Measurements from ENCODE around the gene NTRK1. TPM values are rescaled to one million over a fixed set of nuclear protein-coding genes. Genes with fewer than 3 reads are reported as not detected.

NTRK1 gene
- total RNA-seq, 4 donors from 2014 or later: 0.57 TPM; not detected in 3

GRCh38 chr1:156885880-156886355 lies 25.3 kb downstream of the NTRK1 start:
- no peaks in the 10 kb centered on the region for H3K27me3 ChIP-seq
- no peak for TF ChIP-seq CTCF (IDR thresholded peaks at IDR 0.05)
- TF ChIP-seq POLR2A (IDR thresholded peaks at IDR 0.05): no peak
- DNase-seq: no peak

GRCh38 chr1:156886583-156887281 lies 26.1 kb downstream of the NTRK1 start:
- Histone ChIP-seq H3K4me1 (no peaks in the 10 kb centered on the region), H3K36me3 (no peaks in the 10 kb centered on the region), H3K9me3 (no peaks in the 10 kb centered on the region), H3K27ac (no peak overlapping the region), H3K27me3 (no peaks in the 10 kb centered on the region), H3K4me3 (no peak overlapping the region)
- no peak for TF ChIP-seq CTCF (IDR thresholded peaks at IDR 0.05)
- TF ChIP-seq POLR2A (IDR thresholded peaks at IDR 0.05): no peak
- DNase-seq: no peak

More at GRCh38 chr1:156885880-156886355, 25.3 kb downstream of the NTRK1 start:
- no peak overlapping the region for H3K4me3 ChIP-seq
- H3K36me3 ChIP-seq: no peaks in the 10 kb centered on the region
- H3K4me1 ChIP-seq: no peaks in the 10 kb centered on the region
- no peak overlapping the region for H3K27ac ChIP-seq
- H3K9me3 ChIP-seq: no peaks in the 10 kb centered on the region

- Histone ChIP-seq H3K9me3 (no peaks in the 10 kb centered on the region), H3K4me1 (no peaks in the 10 kb centered on the region), H3K27ac (no peak overlapping the region), H3K27me3 (no peaks in the 10 kb centered on the region), H3K4me3 (no peak overlapping the region), H3K36me3 (no peaks in the 10 kb centered on the region)
- no peak for DNase-seq
- TF ChIP-seq POLR2A (IDR thresholded peaks at IDR 0.05): no peak
- TF ChIP-seq CTCF (IDR thresholded peaks at IDR 0.05): no peak
These were observed 26.7 kb downstream of the NTRK1 start for GRCh38 chr1:156887317-156887716.

GRCh38 chr1:156887734-156888133 lies 27.1 kb downstream of the NTRK1 start:
- DNase-seq: no peak
- TF ChIP-seq CTCF (IDR thresholded peaks at IDR 0.05) (no peak), POLR2A (IDR thresholded peaks at IDR 0.05) (no peak)
- Histone ChIP-seq H3K27me3 (no peaks in the 10 kb centered on the region), H3K4me3 (no peak overlapping the region), H3K36me3 (no peaks in the 10 kb centered on the region), H3K4me1 (peaks cover 0 to 3% (median 0%) of the 10 kb centered on the region in 4 donors), H3K9me3 (no peaks in the 10 kb centered on the region), H3K27ac (no peak overlapping the region)

- DNase-seq: peak; percentile 69 to 90 (median 78)
- TF ChIP-seq POLR2A (IDR thresholded peaks at IDR 0.05) (no peak), CTCF (IDR thresholded peaks at IDR 0.05) (peak; percentile 35 to 78 (median 74))
- Histone ChIP-seq H3K4me3 (no peak overlapping the region), H3K9me3 (no peaks in the 10 kb centered on the region), H3K4me1 (peaks cover 0 to 11% (median 4%) of the 10 kb centered on the region in 4 donors), H3K27ac (no peak overlapping the region), H3K27me3 (peaks cover 0 to 13% of the 10 kb centered on the region in 2 donors), H3K36me3 (no peaks in the 10 kb centered on the region)
These were observed 29.3 kb downstream of the NTRK1 start for GRCh38 chr1:156889802-156890580.
